Activated CD4-positive, CD25-positive, alpha-beta regulatory T cell treated with anti-CD3 and anti-CD28 coated beads, Interleukin-2, amount 50 U/mL, for 72 hours (primary cell): ENCODE measurements around the gene PSME2.
"Not testable (repeated sequence)": the region's sequence is repeated elsewhere in the genome, so short reads cannot be mapped to it uniquely, and the experiment has no call there.

Experiments used
- DNase-seq: peaks from one replicate; pipeline ENCODE4 v3.0.0; 2021

PSME2 gene

DNA sequence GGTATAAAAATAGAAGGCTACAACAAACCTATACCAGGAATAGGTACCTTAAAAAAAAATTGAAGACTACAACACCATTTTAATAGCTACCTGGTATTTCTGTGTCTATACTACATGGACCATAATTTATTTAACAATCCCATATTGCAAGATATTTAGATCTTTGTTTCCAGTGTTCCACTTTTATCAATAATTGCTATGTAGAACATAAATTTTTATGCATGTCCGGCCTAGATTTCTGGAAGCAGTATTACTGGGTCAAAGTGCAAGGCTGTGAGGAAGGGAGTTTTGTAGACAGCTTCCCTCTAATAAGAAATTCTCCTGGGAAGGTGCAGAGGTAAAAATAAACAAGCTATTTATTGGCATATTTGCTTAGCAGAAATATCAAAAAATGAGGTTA lies 35.9 kb downstream of the PSME2 start:
- no peak for DNase-seq

DNA sequence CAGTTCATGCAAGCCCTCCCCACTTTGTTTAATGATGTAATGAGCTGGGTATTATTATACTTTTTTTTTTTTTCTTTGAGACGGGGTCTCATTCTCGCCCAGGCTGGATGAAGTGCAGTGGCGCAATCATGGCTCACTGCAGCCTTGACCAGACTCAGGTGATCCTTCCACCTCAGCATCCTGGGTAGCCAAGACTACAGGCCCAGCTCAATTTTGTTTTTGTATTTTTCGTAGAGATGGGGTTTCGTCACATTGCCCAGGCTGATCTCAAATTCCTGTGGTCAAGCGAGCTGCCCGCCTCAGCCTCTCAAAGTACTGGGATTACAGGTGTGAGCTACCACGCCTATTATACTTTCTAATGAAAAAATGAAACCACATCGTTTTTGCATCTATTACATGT lies 36.4 kb downstream of the PSME2 start:
- DNase-seq = no peak

DNA sequence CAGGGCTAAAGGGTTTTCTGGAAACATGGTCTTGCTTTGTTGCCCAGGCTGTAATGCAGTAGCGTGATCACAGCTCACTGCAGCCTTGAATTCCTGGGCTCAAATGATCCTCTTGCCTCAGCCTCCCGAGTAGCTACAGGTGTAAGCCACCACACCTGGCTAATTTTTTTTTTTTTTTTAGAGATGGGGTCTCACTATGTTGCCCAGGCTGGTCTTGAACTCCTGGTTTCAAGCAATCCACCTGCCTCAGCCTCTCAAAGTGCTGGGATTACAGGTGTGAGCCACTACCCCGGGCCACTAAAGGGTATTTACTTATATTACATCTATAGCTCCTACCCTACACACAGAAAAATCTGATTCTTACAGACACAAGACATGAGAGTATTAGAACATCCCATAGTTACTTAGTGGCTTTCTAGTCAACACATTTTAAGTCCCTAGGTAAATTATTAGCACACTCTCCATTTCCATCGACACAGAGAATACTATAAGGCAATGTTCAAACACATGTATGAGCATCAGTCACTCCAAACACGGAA lies 38.0 kb downstream of the PSME2 start:
- no peak for DNase-seq

DNA sequence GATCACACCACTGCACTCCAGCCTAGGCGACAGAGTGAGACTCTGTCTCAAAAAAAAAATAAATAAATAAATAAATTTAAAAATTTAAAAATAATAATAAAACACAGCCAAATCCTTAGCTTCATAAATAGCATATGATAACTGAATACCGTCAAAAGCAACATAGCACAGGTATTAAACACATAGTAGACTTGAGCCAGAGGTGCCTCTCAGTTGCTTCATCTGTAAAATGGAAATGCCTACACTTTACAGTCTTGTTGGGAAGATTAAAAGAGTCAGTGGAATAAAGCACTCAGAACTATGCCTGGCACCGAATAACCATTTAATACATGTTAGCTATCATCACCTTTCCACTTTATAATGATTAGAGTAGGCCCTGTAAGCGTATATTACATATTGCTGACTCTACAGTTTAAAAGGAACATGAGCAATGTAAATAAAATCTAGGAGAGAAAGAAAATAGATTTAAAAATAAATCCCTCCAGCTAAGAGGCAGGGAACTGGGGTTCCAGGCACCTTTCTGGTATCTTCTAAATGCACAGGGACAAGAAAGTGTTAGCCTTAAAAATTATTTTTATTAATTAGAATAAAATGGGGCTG lies 39.6 kb downstream of the PSME2 start:
- DNase-seq = no peak

DNA sequence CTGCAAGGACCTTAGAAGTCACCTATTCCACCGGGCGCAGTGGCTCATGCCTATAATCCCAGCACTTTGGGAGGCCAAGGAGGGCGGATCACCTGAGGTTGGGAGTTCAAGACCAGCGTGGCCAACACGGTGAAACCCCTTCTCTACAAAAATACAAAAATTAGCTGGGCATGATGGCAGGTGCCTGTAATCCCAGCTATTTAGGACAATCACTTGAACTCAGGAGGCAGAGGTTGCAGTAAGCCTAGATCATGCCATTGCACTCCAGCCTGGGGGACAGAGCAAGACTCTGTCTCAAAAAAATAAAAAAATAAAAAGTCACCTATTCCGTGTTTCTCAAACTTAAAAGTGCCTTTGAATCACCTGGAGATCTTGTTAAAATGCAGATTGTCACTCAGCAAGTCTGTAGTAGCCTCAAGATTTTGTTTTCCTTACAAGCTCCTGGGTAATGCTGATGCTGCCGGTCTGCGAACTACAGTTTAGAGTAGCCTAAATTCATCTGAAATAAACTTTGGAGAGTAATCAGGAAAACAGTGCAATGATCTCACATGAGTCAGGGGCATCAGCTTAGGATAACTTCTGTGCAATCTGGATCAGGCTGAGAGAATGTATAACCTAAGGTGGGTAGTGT lies 40.7 kb downstream of the PSME2 start:
- DNase-seq = not testable (repeated sequence)

DNA sequence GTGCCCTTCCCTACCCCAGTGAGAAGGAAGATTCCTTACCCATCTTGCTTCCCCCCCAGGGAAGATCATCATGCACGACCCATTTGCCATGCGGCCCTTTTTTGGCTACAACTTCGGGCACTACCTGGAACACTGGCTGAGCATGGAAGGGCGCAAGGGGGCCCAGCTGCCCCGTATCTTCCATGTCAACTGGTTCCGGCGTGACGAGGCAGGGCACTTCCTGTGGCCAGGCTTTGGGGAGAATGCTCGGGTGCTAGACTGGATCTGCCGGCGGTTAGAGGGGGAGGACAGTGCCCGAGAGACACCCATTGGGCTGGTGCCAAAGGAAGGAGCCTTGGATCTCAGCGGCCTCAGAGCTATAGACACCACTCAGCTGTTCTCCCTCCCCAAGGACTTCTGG lies 43.0 kb downstream of the PSME2 start:
- DNase-seq = no peak

DNA sequence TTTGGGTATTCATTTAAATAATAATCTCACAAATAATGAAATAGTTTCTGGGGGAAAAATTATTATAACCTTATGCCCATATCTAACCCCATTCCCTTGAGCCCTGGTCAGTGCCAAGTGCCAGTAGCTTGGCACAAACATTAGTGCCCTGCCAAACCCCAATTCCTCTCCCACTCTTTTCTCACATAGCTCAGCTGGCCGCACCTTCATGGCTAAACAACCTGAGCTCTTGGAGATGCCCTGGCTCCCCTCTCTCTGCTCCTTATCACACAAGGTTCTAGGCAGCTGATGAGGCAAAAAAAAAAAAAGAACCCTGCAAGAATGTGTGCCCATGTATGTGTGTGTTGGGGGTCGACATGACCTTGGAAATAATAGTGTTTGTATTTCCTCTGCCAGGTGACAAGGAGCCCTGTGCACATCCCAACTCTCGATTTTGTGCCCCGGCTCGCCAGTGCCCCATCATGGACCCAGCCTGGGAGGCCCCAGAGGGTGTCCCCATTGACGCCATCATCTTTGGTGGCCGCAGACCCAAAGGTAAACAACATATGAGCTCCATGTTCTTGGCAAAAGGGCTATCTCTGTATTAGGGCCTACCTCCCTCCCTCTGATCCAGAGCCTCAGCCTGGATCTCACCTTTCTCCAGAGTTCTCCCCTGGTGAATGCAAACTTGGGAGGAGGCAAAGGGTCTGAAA lies 43.9 kb downstream of the PSME2 start:
- no peak for DNase-seq

DNA sequence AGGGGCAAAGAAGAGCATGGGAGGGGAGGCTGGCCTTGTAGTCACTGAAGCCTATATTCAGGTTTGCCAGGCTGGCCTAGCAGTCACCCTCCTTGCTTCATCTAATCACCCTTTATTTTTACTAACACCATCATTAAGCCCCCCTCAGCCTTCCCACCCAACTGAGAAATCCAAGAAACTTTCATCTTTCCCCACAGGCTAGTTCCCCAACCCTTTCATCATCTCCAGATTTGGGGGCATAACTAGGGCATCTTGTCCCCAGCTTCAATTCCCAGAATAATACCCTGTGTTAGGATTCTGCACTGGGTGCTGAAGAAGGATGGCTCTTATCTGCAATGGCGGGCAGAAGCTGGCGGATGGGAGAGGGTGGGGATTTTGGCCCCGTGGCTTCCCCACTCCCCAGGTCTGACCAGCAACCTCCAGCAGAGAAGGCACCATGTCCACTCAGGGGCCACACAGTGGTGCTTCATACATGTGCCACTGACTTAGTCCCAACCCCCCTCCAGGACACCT lies 45.4 kb downstream of the PSME2 start:
- DNase-seq = no peak

DNA sequence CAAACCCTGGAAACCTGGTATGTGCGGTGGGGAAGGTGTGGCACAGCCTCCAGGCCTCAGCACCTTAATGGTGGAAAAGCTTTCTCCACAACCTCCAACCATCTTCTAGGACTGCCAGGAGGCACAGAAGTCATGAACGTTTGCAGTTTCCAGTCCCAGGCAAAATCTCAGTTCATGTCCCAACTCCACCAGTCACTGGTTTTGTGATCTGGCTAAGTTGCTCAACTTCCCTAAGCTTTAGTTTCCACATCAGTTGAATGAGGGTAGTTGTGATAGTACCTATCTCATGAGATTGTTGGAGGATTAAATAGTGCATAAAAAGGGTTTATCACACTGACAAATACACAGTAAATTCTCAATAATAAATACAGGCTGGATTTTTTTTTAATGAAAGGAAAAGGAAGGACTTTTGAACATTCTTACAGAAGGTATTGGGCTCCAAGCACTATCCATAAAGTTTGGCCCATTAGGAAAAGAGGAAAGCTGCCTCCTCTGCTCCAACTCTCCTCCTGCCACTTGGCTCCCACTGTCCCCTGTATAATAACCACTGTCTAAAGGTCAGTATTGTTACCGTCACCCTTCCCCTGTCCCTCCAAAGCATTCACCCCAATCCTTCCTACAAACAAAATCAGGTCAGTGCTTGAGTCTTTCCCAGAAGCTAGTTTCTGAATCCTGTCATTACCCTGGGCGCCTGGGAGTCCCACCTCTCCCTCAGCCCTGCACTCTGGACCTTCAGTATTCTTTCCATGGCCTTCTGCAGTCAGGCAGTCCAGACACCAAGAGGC lies 46.0 kb downstream of the PSME2 start:
- DNase-seq = no peak

DNA sequence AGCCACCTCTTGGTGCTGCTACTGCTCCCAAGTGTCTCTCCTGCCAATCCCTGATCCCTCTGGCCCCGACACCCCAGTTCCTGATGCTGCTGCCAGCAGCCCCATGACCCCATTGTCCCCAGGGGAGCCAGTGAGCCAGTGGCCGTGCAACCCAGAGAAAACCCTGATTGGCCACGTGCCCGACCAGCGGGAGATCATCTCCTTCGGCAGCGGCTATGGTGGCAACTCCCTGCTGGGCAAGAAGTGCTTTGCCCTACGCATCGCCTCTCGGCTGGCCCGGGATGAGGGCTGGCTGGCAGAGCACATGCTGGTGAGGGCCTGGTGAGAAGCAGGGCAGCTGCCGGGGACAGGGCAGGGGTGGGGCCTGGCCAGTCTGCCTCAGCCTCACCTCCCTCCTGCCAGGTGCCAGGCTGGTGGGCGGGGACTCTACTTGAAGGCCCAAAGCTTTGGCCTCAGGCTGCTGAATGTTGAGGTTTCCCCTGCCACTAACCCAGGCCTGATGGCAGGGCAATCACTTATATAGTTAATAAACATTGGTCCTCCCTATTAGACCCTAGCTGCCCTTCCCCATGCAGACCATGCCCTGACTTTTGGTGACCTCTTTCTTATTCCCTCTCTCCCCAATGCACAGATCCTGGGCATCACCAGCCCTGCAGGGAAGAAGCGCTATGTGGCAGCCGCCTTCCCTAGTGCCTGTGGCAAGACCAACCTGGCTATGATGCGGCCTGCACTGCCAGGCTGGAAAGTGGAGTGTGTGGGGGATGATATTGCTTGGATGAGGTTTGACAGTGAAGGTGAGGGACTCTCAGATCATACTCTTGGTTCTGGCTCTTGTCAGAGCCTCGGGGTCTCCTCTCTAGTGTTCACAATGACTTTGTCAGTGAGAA lies 47.2 kb downstream of the PSME2 start:
- DNase-seq = no peak

DNA sequence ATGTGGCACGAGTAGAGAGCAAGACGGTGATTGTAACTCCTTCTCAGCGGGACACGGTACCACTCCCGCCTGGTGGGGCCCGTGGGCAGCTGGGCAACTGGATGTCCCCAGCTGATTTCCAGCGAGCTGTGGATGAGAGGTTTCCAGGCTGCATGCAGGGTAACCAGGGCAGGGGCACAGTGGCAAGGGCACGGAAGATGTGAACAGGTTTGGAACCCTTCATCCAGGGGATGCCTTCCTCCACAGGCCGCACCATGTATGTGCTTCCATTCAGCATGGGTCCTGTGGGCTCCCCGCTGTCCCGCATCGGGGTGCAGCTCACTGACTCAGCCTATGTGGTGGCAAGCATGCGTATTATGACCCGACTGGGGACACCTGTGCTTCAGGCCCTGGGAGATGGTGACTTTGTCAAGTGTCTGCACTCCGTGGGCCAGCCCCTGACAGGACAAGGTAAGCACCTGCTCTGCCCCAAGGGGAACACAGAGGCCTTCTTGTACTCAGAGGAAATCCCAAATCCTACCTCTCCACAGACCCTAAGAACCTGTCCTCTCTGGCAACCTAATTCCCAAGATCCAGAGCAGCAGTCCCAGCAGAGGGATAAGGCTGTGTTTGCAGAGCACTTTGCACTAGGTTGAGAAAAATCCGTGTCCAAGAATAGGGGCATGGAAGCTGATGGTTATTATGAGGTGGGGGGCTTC lies 48.0 kb downstream of the PSME2 start:
- DNase-seq = no peak

DNA sequence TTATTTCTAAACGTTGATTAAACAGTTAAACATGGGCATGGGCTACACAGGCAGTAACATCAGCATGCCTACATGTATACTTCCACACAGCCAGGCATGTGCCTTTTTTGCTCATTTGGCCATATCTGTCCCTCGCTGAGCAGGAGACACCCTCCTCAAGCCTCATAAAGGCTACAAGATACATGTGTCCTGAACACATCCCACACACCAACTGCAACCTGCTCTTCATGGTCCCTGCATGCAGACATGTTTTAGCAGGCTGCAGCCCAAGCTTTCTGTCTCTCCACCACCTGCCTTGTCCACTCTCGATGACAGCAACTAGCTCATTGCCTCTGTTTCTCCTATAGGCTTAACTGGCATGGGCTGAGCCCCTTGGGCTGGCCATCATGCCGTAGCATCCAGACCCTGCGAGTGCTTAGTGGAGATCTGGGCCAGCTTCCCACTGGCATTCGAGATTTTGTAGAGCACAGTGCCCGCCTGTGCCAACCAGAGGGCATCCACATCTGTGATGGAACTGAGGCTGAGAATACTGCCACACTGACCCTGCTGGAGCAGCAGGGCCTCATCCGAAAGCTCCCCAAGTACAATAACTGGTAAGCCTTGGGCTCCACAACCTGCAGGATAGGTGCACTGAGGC lies 49.7 kb downstream of the PSME2 start:
- peak; percentile 25 for DNase-seq

DNA sequence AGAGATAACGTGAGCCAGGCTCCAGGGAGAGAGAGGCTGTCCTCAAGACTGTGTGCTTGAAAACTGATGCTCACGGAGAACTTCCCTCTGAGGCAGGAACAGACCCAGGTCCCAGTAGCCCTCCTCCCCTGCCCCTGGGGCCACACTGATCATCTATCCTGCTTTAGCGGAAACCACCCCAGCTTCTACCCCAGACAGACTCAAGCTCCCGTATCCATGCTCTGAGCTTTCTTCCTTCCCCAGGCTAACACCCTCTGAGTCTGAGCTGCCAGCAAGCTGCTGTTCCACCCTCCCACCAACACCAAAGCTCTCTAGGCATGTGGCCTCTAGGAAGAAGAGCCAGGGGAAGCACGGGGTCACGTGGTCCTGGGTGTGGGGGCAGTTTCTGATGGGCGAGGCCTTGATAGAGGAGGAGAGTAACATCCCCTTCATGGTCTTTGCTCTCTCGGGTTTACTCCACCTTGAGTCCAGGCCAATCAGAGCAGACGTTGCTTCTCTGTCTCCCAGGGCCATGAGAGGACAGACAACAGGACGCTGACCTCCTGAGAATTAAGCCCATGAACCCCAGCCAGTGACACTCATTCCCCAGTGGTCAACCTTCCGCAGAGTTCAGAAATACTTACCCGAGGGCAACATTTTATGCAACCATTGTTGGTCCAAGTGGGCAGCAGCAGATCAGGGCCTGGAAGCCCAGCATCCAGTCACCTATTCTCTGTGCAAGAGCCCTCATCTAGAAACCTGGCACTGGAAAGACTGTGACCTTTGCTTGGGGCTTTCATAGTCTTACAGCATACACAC lies 50.9 kb downstream of the PSME2 start:
- peak; percentile 63 for DNase-seq

DNA sequence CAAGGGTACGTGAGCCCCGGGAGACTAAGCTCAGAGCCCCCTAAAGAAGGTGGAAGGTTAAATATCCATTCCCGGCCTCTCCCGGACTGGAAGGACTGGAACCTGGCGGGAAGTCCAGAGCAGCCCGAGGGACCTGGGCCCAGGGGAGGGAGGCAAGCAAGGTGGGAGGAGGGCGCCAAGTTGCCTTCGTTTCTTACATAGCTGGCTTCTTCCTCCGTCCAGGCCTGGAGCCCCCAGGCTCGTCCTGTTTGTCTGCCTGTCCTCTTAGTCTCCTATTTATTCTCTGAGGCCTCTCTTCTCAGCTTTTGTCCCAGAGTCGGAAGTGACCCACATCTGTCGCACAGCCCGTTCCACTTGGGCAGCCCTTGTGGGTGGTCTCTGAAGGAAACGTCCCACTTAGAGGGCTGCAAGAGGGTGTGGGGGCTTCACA lies 51.6 kb downstream of the PSME2 start:
- DNase-seq = no peak

DNA sequence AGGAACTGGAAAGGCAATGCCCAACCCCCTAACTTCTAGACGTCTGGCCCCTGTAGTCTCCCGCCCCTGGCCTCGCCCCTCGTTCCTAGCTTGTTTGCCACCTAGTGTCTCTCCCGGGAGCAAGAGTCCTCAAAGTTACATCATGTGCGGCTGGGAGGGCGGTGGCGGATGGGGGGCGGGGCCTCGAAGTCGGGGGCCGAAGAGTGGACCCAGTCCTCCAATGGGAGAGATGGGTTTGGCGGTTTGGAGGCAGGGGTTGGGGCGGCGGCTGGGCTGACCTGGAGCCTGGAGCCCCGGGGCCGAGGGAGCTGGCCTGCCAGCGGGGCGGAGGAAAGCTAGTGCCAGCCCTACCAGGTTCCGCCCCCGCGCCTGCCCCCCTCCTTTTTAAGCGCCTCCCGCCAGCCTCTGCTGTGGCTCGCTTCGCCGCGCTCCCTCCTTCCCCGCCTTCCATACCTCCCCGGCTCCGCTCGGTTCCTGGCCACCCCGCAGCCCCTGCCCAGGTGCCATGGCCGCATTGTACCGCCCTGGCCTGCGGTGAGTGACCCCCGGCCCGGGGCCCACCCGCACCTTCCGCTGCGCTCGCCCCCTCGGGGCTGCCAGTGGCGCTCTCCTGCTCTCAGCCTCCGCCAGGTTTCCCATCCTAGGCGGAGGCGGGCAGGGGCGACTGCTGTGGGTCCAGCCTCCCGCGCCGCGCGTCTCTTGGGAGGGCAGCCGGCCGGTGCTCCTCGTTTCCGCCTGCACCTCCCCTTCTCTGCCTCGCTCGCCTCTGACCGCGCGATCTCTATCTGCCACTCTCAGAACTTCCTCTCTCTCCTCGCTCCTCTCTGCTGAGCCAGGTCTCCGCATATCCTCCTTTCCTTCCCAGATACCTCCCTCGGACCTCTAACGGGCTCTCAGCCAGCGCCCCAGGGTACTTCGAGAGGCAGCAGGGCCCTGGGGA lies 52.2 kb downstream of the PSME2 start, which contains the start of gene PCK2:
Gene PCK2, plus strand, starts transcription at position 411 of the 940 bp plus-strand sequence. Its CDS starts 95 bp downstream, at position 506.
- peak; percentile 79 for DNase-seq
